ENCODE data around the gene AHRR. TPM values are rescaled to one million over a fixed set of nuclear protein-coding genes. Genes with fewer than 3 reads are reported as not detected.
"Not testable (repeated sequence)": the region's sequence is repeated elsewhere in the genome, so short reads cannot be mapped to it uniquely, and the experiment has no call there.

The AHRR gene
- total RNA-seq, 2 donors from 2014 or later, result 0.26 to 0.33 TPM

DNA sequence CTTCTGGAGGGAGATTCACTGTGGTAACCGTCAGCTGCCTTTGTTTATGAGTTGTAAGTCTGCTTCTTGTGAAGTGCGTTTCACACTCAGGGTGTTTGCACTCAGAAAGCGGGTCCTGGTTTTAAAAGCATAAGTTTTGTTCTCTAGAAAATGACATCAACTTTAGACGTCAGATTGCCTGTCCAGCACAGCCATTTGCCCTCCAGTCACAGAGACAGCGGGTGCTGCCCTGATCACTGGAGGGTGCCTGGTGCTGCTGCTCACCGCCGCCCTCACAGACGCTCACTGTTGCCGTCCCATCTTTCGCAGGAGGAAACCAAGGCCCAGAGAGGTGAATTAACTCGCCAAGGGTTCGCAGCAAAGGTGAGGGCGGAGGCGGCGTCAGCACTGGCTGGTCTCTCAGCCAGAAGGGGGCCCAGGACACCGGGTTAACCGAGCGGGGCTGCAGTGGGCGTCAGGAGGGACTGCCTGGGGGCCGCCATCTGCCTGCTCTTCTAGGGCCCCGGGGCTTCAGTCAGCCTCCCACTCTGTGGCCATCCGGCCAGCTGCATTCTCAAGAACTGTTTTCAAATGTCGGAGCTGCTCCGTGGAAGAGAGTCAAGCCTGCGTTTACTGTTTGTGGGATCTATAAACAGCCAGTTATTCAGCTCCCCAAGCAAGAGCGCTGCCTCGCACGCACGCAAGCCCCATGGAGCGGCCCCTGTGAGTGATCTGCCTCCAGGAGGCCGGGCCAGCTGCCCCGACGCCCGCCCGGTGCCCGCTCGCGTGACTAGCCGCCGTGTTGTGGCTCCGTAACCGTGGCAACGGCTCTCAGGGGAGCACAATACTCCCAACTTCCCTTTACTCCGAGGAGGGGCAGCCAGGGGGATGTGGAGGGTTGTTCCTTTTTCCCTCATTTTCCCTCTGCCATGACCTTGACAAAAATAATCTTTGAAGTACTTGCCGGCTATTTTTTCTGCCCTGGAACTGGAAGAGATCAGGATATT is 78.1 kb downstream of the AHRR start:
- intact Hi-C loops (cut with DNase I), result no loop called here
- no peak overlapping the region for H3K4me3 ChIP-seq
- DNase-seq (peak; percentile 65 to 82 (median 72)), ATAC-seq (peak; percentile 84)
- H3K4me1 ChIP-seq, result peaks cover 14% of the 10 kb centered on the region
- H3K36me3 ChIP-seq (replicated peaks in 1 of 2; ENCODE audit: insufficient read depth in 1 of 2, low read depth in 2 of 2), result no peaks in the 10 kb centered on the region
- peak overlapping the region in 2 of 4 donors; percentile 38 to 57 for H3K27ac ChIP-seq
- 30 to 33% methylated on average over 40 to 44 of the region's 45 CpGs for WGBS, 2 donors
- no peaks in the 10 kb centered on the region for H3K9me3 ChIP-seq
- no peaks in the 10 kb centered on the region for H3K27me3 ChIP-seq
- TF ChIP-seq CTCF (IDR thresholded peaks at IDR 0.05) (no peak), POLR2A (IDR thresholded peaks at IDR 0.05) (no peak)

DNA sequence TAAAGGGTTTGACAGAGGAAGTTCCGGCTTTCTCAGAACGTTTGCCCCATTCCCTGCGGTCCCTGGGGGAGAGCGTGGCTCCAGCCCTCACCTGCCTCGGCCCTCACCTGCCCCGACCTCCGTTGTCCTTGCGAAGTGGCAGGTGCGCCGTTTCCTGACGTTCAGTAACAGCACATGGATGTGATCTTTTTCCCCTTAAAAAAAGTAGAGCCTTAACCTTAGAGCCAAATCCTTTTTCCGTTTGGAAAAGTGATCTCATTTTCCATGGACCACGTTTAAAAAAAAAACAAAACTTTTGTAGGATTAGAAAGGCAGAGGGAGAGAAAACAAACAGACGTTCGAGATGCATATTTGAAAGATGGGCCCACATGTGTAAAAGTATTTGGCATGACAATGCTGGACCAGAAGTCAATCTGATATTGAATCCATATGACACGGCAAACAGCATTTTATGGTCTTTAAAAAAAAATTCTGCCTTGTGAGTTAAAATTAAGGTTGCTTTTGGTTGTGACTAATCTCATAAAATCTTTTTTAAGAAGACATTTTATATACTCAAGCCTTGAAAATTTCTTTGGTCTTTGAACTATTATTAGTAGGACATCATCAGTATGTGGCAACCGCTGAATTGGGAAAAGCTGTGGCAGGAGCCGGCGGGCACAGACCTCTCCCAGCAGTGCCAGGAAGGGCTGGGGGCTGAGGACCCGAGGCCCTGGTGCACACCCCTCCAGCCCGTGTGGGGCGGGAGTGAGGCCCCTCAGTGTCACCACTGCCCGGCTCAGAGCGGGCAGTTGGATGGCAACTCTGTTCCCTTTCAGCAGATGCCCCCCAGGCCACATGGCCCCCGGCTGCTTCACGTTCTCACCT is 79.0 kb downstream of the AHRR start:
- ATAC-seq, result peak; percentile 7
- 45 to 46% methylated on average over 26 of the region's 26 CpGs for whole genome bisulfite sequencing, 2 donors
- peak in 1 of 4 donors; percentile 1 for DNase-seq
- H3K36me3 ChIP-seq (replicated peaks in 1 of 2; ENCODE audit: insufficient read depth in 1 of 2, low read depth in 2 of 2), result no peaks in the 10 kb centered on the region
- peaks cover 14% of the 10 kb centered on the region for H3K4me1 ChIP-seq
- no peak for TF ChIP-seq POLR2A (IDR thresholded peaks at IDR 0.05)
- TF ChIP-seq CTCF (IDR thresholded peaks at IDR 0.05), result no peak
- H3K27ac ChIP-seq, result peak overlapping the region in 2 of 4 donors; percentile 38 to 57
- H3K9me3 ChIP-seq, result no peaks in the 10 kb centered on the region
- intact Hi-C loops (cut with DNase I), result no loop called here
- no peak overlapping the region for H3K4me3 ChIP-seq
- no peaks in the 10 kb centered on the region for H3K27me3 ChIP-seq

- 77 to 80% methylated on average over 23 of the region's 24 CpGs for WGBS, 2 donors
- H3K36me3 ChIP-seq (replicated peaks in 1 of 2; ENCODE audit: insufficient read depth in 1 of 2, low read depth in 2 of 2), result no peaks in the 10 kb centered on the region
- H3K9me3 ChIP-seq, result no peaks in the 10 kb centered on the region
- no peak for TF ChIP-seq CTCF (IDR thresholded peaks at IDR 0.05)
- no peak for TF ChIP-seq POLR2A (IDR thresholded peaks at IDR 0.05)
- no peak overlapping the region for H3K4me3 ChIP-seq
- DNase-seq (no peak), ATAC-seq (no peak)
- H3K27me3 ChIP-seq, result no peaks in the 10 kb centered on the region
- intact Hi-C loops (cut with DNase I), result no loop called here
- H3K27ac ChIP-seq, result no peak overlapping the region
- peaks cover 14% of the 10 kb centered on the region for H3K4me1 ChIP-seq
These were observed 79.9 kb downstream of the AHRR start for GRCh38 chr5:401146-402034.

DNA sequence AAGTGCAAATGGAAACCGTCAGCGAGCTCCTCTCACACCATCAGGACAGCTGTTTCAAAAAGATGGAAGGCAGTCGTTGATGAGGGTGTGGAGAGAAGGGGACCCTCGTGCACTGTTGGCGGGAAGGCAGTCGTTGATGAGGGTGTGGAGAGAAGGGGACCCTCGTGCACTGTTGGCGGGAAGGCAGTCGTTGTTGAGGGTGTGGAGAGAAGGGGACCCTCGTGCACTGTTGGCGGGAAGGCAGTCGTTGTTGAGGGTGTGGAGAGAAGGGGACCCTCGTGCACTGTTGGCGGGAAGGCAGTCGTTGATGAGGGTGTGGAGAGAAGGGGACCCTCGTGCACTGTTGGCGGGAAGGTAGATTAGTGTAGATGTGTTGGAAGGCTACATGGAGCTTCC is 80.7 kb downstream of the AHRR start:
- 77 to 85% methylated on average over 17 of the region's 17 CpGs for WGBS, 2 donors
- H3K36me3 ChIP-seq (replicated peaks in 1 of 2; ENCODE audit: insufficient read depth in 1 of 2, low read depth in 2 of 2); H3K27ac ChIP-seq; intact Hi-C loops (cut with DNase I); H3K9me3 ChIP-seq; H3K27me3 ChIP-seq; ATAC-seq; H3K4me3 ChIP-seq; DNase-seq: not testable (repeated sequence)
- H3K4me1 ChIP-seq, result peaks cover 14% of the 10 kb centered on the region
